Thyroid gland (tissue), 4 donors: Measurements from ENCODE around the gene RPS6KC1. TPM values are rescaled to one million over a fixed set of nuclear protein-coding genes. Genes with fewer than 3 reads are reported as not detected.

Experiments
- DNase-seq, 2 donors: peaks; one replicate each; pipeline ENCODE4 v3.0.0-alpha.2; 2019
- H3K27ac ChIP-seq, 3 donors: fragments of 200-600 bp; sonication (generic); 1 replicate in 2 of 3; 2 replicates in 1 of 3; pipeline ENCODE4 v1.5.1; 2016 to 2019; ENCODE audit warnings: mild to moderate bottlenecking in 1 of 3, moderate library complexity in 1 of 3
- H3K27me3 ChIP-seq: fragments of 200-600 bp; sonication (generic); one replicate; pipeline ENCODE4 v1.5.1; 2019
- H3K36me3 ChIP-seq, 2 donors: fragments of 200-600 bp; sonication (generic); one replicate each; pipeline ENCODE4 v1.5.1; 2016 to 2019
- H3K4me1 ChIP-seq, 2 donors: fragments of 200-600 bp; sonication (generic); one replicate each; pipeline ENCODE4 v1.5.1; 2017 to 2019
- H3K4me3 ChIP-seq, 3 donors: fragments of 200-600 bp; sonication (generic); replicated peaks in 1 of 3; 1 replicate in 2 of 3; 2 replicates in 1 of 3; pipeline ENCODE4 v1.5.1; 2016; ENCODE audit warnings: mild to moderate bottlenecking in 1 of 3
- H3K9me3 ChIP-seq: fragments of 200-600 bp; sonication (generic); one replicate; pipeline ENCODE4 v1.5.1; 2017
- CTCF ChIP-seq, 6 experiments: fragments of 200-600 bp in 3 of 6; fragments of 450-650 bp in 3 of 6; sonication (generic) in 3 of 6; IDR thresholded peaks; one replicate each; pipeline ENCODE4 v1.5.1; 2016 to 2019; ENCODE audit warnings: antibody characterized with exemption in 6 of 6, mild to moderate bottlenecking in 2 of 6, inconsistent platforms in 1 of 6, moderate library complexity in 1 of 6
- POLR2A ChIP-seq, 2 donors: fragments of 450-650 bp; IDR thresholded peaks; one replicate each; pipeline ENCODE4 v1.6.1; 2017; ENCODE audit warnings: antibody characterized with exemption in 2 of 2, mild to moderate bottlenecking in 2 of 2, moderate library complexity in 1 of 2
- WGBS, 2 donors: methylation state at CpG; one replicate each; pipeline ENCODE4 v1.1.5; 2017; 5-methylcytosine and 5-hydroxymethylcytosine counted together
- intact Hi-C: fragments of 100-400 bp; cut with DNase I; formaldehyde crosslinking; loops from one replicate; pipeline ENCODE4 v1.15.1; 2023
- total RNA-seq, 4 donors: library from RNA; depleted of rRNA; stranded (reverse); fragments of >200 nt; gene quantifications; one replicate each; pipeline ENCODE4 v1.2.3, GENCODE V29; 2016

Gene RPS6KC1
- total RNA-seq, 4 donors from 2014 or later: 20.3 to 29.9 (median 22.1) TPM

- WGBS, 2 donors: 96 to 99% methylated on average over 2 of the region's 2 CpGs
- intact Hi-C loops: no loop called here
- no peak for DNase-seq
Observed at GRCh38 chr1:213123536-213123935, 72.5 kb downstream of the RPS6KC1 start.

GRCh38 chr1:213124590-213124989 is 73.5 kb downstream of the RPS6KC1 start:
- Histone ChIP-seq H3K9me3 (no peaks in the 10 kb centered on the region), H3K27me3 (no peaks in the 10 kb centered on the region), H3K27ac (no peak overlapping the region), H3K4me3 (no peak overlapping the region), H3K4me1 (no peaks in the 10 kb centered on the region), H3K36me3 (no peaks in the 10 kb centered on the region)
- 93 to 95% methylated on average over 5 of the region's 5 CpGs for WGBS, 2 donors
- TF ChIP-seq POLR2A (IDR thresholded peaks at IDR 0.05) (no peak), CTCF (IDR thresholded peaks at IDR 0.05) (no peak)
- no peak for DNase-seq
- intact Hi-C loops: no loop called here

More at GRCh38 chr1:213123536-213123935, 72.5 kb downstream of the RPS6KC1 start:
- Histone ChIP-seq H3K36me3 (no peaks in the 10 kb centered on the region), H3K4me3 (no peak overlapping the region), H3K4me1 (no peaks in the 10 kb centered on the region), H3K27ac (no peak overlapping the region), H3K27me3 (no peaks in the 10 kb centered on the region), H3K9me3 (no peaks in the 10 kb centered on the region)
- TF ChIP-seq POLR2A (IDR thresholded peaks at IDR 0.05) (no peak), CTCF (IDR thresholded peaks at IDR 0.05) (no peak)

GRCh38 chr1:213125643-213126042 is 74.6 kb downstream of the RPS6KC1 start:
- Histone ChIP-seq H3K27me3 (no peaks in the 10 kb centered on the region), H3K9me3 (no peaks in the 10 kb centered on the region), H3K4me3 (no peak overlapping the region), H3K36me3 (no peaks in the 10 kb centered on the region), H3K27ac (no peak overlapping the region), H3K4me1 (no peaks in the 10 kb centered on the region)
- TF ChIP-seq POLR2A (IDR thresholded peaks at IDR 0.05): no peak
- no peak for TF ChIP-seq CTCF (IDR thresholded peaks at IDR 0.05)
- 91 to 94% methylated on average over 2 of the region's 2 CpGs for WGBS, 2 donors
- no peak for DNase-seq
- intact Hi-C loops: no loop called here

GRCh38 chr1:213127074-213127473 is 76.0 kb downstream of the RPS6KC1 start:
- 97 to 100% methylated on average over 1 of the region's 1 CpG for WGBS, 2 donors
- H3K36me3 ChIP-seq: no peaks in the 10 kb centered on the region
- no peak overlapping the region for H3K27ac ChIP-seq
- TF ChIP-seq CTCF (IDR thresholded peaks at IDR 0.05) (no peak), POLR2A (IDR thresholded peaks at IDR 0.05) (no peak)
- no peaks in the 10 kb centered on the region for H3K9me3 ChIP-seq
- intact Hi-C loops: no loop called here
- H3K4me1 ChIP-seq: no peaks in the 10 kb centered on the region
- H3K4me3 ChIP-seq: no peak overlapping the region
- no peak for DNase-seq
- no peaks in the 10 kb centered on the region for H3K27me3 ChIP-seq

- H3K27ac ChIP-seq: no peak overlapping the region
- intact Hi-C loops: no loop called here
- no peak for DNase-seq
- H3K4me3 ChIP-seq: no peak overlapping the region
- TF ChIP-seq POLR2A (IDR thresholded peaks at IDR 0.05): no peak
- no peak for TF ChIP-seq CTCF (IDR thresholded peaks at IDR 0.05)
- H3K4me1 ChIP-seq: no peaks in the 10 kb centered on the region
- H3K27me3 ChIP-seq: no peaks in the 10 kb centered on the region
- H3K9me3 ChIP-seq: no peaks in the 10 kb centered on the region
- no peaks in the 10 kb centered on the region for H3K36me3 ChIP-seq
Observed at GRCh38 chr1:213131851-213132655, 81.0 kb downstream of the RPS6KC1 start.
